Measurements from ENCODE around the gene AKNA.

AKNA gene

GRCh38 chr9:114414346-114414745 lies 26.6 kb upstream of the AKNA start:
- H3K27ac ChIP-seq: no peak overlapping the region
- TF ChIP-seq, protein P1, sequence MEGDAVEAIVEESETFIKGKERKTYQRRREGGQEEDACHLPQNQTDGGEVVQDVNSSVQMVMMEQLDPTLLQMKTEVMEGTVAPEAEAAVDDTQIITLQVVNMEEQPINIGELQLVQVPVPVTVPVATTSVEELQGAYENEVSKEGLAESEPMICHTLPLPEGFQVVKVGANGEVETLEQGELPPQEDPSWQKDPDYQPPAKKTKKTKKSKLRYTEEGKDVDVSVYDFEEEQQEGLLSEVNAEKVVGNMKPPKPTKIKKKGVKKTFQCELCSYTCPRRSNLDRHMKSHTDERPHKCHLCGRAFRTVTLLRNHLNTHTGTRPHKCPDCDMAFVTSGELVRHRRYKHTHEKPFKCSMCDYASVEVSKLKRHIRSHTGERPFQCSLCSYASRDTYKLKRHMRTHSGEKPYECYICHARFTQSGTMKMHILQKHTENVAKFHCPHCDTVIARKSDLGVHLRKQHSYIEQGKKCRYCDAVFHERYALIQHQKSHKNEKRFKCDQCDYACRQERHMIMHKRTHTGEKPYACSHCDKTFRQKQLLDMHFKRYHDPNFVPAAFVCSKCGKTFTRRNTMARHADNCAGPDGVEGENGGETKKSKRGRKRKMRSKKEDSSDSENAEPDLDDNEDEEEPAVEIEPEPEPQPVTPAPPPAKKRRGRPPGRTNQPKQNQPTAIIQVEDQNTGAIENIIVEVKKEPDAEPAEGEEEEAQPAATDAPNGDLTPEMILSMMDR (conservative IDR thresholded peaks at IDR 0.05): no peak

GRCh38 chr9:114413861-114414301 lies 26.1 kb upstream of the AKNA start:
- H3K27ac ChIP-seq: no peak overlapping the region
- TF ChIP-seq, protein P1 (conservative IDR thresholded peaks at IDR 0.05): no peak

DNA sequence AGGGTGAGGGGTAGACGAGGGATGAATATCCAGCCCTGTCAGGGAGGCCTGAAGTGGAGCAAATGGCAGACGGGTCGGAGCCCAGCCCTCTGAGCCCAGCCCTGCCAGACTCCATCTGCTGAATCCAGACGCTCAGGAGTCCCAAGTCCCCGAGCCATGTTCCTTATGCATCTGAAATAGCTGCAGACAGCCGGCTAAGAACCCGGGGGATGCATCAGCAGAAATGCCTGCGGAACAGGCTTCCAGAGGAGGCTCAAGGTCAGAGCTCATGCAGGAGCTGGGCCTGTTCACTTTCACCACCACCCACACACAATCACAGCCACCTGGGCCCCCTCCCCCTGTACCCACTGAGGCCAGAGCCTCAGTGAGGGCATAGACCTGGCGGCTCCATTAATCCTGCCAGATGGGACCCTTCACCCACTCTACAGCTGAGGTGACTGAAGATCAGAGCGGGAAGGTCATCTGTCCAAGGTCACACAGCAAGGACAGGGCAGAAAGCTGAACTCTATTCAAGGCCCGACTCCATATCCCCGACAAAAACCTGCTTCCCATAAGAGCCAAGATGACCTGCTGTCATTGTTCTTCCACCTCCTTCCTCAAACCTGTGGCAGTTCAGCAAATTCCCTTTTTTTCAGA lies 24.4 kb upstream of the AKNA start:
- TF ChIP-seq, protein P1 (conservative IDR thresholded peaks at IDR 0.05): no peak
- H3K27ac ChIP-seq: no peak overlapping the region

DNA sequence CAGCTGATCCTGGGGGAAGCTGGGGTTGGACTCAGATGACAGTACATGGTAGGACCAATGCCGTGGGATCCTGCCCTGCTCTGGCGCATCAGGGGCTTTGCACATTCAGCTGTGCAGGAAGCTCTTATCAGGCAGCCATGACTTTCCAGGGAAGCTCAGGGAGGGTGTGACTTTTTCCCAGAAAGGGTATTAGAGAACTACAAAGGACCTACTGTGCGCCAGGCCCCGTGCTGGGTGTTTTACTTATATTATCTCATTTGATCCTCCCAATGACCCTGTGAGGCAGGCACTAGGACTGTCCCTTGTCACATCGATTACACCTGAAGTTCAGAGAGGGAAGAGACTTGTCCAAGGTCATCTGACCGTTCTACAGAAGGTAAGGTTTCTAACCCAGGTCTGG lies 23.7 kb upstream of the AKNA start:
- TF ChIP-seq, protein P1 (conservative IDR thresholded peaks at IDR 0.05): no peak

GRCh38 chr9:114410910-114411309 lies 23.1 kb upstream of the AKNA start:
- TF ChIP-seq, protein P1 (conservative IDR thresholded peaks at IDR 0.05): no peak
- no peak overlapping the region for H3K27ac ChIP-seq

More for the DNA sequence above, 23.7 kb upstream of the AKNA start:
- H3K27ac ChIP-seq: no peak overlapping the region

GRCh38 chr9:114409842-114410241 lies 22.1 kb upstream of the AKNA start:
- no peak overlapping the region for H3K27ac ChIP-seq
- TF ChIP-seq, protein P1 (conservative IDR thresholded peaks at IDR 0.05): no peak

DNA sequence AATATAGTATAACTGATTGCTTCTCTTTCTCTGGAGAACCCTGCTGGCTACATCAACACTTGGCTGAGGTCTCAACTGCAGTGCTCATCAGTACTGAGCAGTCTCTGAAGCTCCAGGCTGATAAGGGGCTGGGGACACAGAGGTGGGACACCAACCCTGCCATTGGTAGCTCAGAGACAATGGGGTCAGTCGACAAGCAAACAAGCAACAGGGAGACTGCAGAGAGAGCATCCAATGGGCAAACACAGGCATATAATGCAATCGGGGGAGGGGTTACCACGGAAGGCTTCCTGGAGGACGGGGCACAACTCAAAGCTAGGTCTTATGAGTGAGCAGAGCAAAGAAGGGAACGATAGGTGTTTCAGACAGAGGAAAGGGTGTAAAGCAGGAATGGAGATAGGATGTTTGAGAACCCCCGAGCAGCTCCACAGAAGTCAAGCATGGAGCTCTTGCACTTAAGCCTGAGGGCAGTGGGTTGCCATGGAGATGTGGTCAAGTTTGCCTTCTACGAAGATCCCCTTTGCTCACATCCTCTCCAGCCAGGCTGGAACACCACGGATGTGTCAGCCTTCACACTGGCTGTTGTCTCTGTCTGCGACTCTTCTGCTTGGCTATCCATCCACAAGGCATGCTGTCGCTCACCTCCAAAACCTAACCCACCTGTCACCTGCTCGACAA lies 21.5 kb upstream of the AKNA start:
- TF ChIP-seq, protein P1 (conservative IDR thresholded peaks at IDR 0.05): no peak
- no peak overlapping the region for H3K27ac ChIP-seq
